AG08396 (cell line): ENCODE results near the gene PRKN.

Experiments used
- DNase-seq: peaks from one replicate; pipeline ENCODE4 v3.0.0; 2012; ENCODE audit warnings: low spot score, mixed read lengths

PRKN gene

DNA sequence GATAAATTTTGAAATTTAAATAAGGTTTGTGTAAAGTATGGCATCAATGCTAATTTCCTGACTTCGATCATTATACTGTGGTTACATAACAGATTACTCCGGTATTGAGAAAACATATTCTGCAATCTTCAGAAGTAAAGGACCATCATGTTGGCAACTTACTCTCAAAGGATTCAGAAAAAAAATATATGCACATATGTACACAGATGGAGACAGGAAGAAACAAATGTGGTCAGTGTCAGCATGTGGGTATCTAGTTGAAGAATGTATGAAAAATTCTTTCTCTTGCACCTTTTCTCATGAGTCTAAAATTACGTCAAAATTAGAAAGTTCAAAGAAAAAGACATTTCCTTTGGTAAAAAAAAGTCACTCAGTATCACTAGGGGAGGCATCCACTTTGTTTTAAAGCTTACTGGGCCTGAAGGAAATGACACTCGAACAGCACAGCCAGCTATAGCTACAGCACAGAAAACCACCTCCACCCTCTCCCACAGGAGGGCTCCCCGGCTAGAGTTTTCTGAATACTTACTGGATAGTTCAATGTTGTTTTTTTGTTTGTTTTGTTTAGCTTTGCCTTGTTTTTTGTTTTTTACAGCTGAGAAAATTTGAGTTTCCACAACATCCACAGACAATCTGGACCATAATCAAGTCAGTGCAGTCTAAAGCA is 1136.5 kb downstream of the PRKN start:
- no peak for DNase-seq

DNA sequence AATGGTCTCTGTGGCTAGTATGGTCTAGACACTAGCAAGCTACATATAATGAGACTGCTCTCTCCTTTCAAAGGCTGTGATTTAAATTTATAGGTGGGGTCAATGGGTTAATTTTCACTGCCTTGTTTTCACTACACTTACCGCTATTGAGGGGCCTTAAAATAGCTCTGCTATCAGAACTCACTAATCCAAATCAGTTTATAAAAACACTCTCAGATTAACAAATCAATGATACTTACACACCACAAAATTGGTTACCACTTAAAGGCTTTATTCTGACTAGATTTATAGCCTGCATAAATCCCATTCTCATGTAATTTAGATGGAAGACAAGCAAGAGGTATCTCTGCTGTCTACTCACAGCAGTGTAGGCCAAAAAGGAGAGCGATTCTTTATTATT is 1140.7 kb downstream of the PRKN start:
- DNase-seq: no peak

DNA sequence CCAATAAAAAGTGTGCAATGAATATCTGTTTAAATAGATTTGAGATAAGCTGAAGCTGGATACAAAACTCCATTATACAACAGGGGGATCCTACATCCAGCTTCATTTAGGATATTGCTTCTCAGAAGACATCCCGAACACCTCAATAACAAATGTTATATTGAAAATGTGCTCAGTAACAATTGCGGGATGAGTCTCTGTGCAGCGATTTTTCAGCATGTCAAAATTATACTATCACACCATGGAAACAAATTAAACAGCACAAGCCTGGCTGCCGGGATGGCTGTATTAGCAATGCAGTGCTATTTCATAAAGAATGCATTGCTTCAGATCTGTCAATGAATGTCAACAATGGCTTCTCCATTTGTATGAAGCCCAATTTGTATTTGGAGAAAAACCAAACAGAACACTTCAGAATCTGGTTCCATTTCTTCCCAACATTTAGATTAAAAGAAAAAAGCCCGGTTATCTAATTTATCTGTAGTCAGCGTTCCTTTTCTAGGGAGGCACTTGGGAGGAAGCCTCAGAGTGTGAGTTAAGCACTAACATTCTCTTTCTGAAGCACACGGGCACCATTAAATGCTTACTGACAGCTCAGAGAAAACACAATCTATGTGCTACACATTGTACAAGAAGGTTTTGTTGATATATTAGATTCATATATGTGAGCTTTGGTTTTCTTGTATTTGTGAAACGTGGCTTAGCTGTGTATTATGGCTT is 1142.8 kb downstream of the PRKN start:
- no peak for DNase-seq

DNA sequence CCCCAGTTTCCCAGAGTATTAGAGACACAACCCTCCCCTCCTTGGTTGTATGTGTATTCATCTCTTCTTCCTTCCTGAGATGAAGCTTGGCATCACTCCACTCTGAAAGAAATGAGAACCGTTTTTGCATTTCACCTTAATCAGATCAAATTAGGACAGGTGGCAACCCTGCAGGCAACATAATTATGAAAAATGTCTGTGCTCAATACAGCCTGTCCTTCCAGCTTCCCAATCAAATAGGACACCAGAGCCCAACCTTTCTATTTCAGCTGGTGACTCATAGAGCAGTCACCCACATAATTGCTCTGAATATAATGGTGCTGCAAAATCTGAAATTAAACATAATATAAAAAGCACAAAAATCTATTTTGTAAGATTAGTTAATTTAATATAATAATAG is 1143.5 kb downstream of the PRKN start:
- no peak for DNase-seq

DNA sequence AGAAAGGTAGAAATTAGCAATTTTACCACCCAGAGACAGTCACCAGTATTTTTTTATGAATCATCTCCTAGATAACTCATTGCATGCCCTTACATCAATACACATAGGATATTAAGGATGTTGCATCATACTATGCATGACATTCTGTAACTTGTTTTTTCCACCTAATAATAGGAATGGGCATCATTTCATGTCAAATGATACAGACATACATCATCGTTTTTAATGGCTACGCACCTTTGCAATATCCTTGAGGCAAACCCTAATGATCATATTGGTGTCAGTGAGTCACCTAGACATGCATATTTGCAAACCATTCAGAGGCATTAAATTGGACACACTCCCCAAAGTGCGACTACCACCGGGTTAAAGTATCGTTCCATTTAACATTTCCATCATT is 1144.0 kb downstream of the PRKN start:
- no peak for DNase-seq

DNA sequence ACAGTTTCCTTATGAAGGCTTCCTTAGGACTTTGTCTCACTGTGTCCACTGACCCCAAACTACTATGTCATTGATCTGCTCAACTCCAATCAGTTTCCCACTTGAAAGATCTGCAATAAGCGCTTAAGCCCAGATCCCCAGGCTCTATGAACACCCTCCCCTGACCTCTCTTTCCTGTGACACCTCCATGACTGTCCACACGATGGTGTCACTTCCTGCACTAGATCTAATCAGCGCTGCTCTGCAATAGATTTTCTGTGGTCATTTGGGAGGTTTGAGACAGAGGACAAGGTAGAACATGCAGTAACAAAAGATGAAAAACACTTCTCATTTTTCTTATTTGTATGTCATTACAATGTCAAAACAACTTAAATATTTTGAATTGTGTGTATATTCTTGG is 1149.1 kb downstream of the PRKN start:
- DNase-seq: no peak

DNA sequence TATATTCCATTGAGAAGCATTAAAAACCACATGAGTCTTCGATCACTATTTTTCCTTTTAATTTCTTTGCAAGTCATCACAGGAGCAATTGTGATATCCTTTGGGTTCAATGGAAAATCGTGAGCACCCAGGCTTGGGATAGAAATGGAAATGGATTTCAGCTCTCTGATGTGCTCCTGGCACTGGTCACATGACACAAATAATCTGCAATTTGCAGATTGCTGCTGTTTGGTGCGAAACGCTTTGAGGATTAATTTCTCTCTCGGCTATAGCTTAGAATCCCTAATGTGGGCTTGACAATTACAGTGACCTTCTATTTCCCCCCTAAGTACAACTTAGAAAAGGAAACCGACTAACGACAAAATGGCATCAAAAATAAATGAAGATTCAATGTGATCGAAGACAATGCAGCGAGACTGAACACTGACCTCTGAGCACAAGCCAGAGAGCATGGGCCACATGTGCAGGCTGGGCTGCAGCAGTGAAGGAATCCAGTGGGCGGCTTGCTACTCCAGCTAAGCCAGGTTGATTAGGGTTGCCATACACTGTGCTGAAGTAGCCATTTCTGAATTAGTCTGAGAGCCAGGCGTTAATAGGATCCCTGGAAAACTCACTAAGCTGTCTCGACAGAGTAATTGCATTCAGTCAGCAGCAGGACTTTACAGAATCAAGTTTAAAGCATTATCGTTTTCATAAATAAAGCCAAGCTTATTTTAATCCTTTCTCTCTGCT is 1151.9 kb downstream of the PRKN start:
- no peak for DNase-seq

DNA sequence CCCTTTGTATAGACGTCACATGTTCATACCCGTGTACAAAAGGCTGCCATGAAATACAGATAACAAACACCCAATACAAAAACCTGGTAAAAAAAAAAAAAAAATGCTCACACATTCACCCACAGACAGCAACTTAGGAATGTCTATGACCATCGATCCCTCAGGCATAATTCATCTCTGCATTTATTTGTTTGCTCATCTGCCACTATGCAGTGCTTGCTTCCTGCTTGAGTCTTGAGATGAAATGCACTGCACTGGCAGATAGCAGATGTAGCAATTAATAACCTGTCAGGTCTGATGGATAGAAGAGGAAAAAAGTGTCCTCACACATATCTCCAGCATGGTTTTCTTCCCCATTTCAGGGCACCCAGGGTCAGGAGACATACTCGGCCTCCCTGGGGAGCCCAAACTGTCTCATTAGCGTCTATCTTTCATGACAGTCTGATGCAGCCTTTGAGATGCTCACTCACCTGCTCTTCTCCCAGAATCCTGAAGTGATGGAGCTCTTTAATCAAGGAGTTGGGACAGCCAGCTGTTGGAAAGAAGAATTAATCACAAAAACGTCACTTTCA is 1158.6 kb downstream of the PRKN start:
- no peak for DNase-seq

DNA sequence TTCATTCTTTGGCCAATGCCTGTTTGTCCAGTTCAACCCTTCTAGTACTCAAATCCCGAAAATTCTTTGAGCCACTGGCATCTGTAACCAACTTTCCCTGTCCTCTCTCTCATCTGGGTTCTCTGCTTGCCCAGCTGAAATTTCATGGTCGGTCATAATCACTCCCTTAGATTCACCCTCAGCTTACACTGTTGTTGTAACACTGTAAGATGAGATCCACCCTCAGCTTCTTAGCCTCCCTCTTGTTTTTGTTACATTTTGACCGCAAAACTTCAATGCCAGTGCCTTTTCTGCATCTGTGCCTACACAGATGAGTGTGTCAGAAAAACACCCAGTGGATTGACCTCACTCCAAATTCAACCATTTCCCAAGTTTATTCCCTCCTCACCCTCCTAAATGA is 1162.6 kb downstream of the PRKN start:
- DNase-seq: no peak

DNA sequence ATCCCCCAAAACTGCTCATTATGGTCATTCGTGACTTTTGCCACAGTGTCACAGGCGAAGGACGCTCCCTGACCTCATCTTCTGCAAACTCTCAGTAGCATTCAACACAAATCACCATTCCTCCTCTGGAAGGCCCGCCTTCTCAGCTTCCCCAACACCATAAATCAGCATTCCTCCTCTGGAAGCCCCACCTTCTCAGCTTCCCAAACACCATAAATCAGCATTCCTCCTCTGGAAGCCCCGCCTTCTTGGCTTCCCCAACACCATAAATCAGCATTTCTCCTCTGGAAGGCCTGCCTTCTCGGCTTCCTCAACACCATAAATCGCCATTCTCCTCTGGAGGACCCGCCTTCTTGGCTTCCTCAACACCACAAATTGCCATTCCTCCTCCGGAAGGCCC is 1165.7 kb downstream of the PRKN start:
- no peak for DNase-seq

DNA sequence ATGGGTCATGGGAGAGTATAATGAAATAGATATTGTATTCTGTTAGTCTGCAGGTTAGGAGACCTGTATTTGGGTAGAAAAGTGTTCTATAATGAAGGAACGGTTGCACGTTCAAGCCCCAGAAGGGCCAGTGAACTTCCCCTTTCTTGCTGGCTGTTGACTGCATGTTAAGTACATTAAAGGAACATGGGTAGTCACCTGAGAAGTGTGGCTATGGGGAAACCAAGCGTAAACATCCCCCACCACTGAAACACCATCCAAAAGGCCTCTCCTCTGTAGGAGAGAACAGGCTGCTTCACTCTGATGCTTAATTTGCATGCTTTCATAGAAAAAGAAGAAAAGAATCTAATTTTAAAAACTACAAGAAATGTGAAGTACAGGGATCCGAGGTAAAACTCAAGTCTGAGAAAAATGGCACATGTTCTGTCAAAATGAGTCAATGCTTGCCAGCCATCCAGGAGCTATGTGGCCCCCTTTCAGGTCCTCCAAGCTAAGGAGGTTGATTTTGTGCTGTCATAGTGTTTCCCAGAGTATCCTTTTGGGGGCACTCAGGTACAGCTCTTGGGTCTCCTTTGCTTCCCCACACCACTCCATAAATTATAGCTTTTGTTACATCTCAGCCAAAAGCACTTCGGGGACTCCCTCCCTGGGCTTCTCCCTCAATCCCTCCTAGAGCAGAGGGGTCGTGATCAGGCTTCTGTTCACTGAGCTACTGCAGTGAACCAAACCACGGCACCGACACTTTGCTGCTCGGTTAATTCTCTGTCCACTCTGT is 1170.0 kb downstream of the PRKN start:
- DNase-seq: no peak

DNA sequence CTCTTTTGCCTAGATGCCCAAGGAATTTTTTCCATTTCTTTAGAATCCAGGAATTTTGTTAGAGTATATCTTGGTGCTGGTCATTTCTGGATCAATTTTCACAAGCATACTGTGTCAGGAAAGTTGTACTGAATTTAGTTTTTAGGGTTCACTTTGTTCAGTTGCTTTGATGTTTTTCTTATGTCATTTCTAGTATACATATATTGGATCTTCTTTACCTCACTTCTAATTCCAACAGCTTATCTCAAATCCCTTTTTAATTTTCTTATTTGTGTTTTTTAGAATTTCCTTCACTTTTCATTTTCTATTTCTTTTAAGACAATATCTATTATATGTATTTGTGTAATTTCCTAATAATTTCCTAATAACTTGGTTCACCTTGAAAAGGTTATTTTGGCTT is 1172.7 kb downstream of the PRKN start:
- DNase-seq: no peak

DNA sequence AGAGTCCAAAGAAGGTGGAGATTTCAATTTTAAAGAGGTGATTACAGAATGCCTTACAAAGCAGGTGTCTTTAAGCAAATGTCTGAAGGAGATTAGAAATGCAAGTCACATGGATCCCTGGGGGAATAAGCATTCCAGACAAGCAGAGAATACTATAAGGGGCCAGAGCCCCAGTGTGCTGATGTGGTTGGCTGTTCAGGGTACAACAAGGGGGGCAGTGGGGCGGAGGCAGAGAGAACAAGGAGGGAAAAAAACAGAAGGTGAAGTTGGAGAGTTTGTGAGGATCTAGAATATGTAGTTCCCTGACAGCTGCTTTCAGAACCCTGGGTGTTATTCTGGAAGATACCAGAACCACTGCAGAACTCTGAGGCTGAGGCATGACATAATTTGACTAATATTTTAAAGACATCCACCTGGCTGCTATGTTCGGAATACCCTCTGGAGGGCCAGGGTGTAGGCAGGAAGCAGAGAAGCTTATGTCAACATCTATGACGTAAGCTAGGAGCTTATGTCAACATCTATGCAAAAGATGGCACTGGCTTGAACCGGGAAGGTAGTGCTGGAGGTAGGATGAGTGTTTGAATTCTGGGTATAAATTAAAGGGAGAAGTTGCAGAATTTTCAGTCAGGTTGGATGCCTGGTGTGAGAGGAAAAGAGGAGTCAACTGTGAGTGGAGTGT is 1177.5 kb downstream of the PRKN start:
- no peak for DNase-seq

DNA sequence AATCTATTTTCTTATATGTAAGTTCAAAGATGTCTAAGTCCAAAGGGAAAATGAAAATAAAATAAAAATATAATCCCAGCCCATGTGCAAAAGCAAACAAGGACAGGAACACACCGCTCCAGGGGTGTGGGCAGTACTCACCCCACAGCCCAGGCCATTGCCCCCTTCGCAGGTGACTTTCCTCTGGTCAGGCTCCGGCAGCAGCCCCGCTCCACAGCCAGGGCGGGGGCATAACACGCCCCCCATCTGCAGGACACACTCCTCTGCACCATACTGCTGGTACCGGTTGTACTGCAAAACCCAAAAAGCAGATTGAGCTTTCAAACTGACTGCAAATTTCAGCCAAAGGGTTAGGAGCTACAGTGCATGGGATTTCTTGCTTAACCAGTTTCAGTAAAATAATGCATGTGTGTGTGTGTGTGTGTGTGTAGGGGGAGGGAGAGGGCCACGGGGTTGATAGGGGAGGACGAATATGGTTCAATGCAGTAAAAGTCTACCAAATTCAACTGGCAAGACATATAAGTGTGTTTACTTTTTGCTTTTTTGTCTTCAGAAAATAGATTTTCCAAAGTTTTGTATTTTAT is 1178.8 kb downstream of the PRKN start:
- DNase-seq: no peak

DNA sequence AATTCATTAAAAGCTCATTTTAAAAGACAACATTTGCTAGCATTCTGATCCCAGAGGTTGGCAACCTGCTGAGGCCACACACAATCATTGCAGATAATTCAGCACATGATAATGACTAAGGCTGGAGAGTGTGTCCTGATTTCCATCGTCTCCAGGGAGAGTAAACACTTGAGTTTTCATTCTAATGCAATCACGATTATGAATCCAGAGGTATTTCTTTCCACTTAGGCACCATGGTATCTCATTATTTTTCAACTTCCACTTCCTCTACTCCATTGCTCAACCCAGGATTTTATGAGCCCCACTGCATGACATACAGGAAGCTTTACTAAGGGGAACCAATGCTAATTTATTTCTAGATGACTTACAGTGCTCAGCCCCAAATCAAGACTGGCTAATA is 1179.9 kb downstream of the PRKN start:
- no peak for DNase-seq

DNA sequence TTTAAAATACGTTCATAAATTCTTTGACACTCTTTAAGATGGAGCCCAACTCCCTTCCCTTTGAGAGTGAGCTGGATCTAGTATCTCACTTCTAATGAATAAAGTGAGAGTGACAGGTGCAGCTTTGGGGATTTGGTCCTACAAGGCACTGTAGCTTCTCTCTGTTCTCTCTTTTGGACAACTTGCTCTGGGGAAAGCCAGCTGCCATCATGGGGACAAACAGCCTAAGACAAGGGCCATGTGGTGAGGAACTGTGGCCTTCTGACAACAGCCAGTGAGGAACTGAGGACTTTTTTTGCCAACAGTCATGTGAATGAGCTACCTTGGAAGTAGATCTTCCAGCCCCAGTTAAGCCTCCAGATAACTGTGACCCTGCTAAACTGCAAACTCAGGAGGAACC is 1180.9 kb downstream of the PRKN start:
- DNase-seq: no peak

DNA sequence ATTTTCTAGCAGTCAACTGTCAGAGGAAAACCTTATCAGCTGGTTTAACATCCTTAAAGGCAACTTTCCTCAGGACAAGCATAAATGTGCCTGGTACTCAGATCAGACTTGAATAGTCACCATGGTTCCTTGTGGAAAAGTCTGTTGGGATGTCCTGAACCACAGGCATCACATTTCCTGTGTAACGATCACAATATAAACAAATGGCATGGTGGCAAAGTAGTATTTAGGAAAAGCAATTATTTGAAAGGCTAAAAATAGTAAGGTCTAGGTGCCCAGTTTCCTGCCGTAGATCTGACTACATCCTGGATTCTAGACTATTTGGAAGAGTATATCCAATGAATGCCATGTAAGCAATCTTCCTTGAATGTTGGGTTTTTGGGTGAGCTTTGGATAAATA is 1181.8 kb downstream of the PRKN start:
- DNase-seq: no peak

DNA sequence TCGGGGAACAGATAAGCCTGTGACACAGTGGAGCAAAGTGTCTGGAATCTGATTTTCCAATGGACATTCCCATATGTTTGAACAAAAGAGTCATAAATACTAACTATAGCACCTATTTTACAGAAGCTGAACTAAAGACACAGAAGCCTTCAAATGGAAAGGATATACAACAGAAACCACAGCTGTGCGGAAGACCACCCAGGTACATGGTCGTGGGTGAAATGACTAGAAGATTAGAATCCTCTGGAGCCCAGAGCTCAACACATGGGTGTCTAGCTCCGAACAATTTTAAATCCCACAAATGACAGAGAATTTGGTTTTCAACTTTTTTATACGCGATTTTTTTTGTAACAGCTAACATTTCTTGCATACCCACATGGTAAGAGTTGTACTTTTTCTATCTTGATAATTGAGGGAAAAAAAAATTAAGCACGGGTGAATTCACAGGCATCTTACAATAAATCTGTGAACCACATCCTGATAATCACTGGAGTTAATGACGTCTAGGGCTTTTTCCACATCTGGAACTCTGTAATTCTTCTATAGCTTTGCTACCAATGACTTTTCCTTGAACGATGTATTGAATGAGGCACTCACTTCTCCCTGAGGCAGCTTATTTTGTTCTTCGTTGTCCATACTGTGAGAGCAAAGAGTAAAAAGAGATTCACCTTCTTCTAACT is 1182.6 kb downstream of the PRKN start:
- DNase-seq: no peak

DNA sequence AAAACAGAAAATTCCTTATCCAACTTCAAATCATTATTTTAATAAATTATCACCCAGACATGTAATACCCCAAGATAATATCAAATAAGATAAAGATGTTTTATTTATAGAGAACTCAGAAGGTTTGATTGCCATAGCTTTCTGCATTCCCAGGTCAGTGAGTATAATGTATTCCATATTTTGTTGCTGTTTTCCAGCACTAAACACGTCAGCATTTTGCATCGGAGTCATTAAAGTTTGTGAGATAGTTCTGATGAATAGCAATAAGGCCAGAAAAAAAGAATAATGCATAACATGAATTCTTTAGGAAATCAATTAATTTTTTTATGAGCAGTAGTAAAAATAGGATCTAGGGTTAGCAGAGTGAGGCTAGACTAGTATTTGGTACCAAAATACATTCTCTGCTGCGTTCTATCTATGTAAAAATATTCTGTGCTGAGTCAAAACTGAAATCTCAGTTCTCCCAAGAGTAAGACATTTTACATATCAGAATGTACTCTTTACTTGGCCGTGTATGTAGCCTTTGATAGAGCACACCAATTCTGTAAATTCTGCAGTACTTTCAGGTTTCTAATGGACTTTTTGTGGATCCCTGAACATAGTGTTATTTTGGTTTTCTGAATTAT is 1183.8 kb downstream of the PRKN start:
- no peak for DNase-seq

DNA sequence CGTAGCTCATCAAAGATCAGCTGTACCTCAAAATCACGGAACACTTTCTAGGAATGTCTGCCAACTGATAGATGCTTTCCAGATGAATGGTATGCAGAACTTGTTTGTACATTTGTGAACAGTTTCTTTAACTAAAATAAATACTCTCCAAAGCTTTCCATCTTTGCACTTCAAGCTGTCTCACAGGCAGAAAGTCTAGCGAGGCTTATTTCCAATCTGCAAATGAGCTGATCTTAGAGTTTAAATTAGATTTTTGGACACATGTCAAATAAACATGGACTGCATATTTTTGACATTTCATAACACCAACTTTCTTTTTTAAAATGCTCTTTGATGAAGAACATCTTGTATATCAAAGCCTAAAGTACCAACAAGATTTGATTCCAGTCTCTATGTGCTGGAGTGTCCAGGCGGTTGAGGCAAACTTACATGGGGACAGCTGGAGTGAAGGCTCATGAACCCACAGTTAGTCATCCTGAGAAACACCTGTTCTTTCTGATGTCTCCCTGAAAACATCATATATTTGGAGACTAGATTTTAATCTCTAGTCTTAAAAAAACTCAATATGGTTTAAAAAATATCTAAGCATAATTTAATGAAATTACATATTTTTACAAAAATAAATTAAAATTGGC is 1185.1 kb downstream of the PRKN start:
- no peak for DNase-seq
